Endodermal cell (in vitro differentiated cells): ENCODE data around the gene BTBD9. TPM values are rescaled to one million over a fixed set of nuclear protein-coding genes. Genes with fewer than 3 reads are reported as not detected.

Experiments used
- DNase-seq: peaks from one replicate; pipeline ENCODE4 v3.0.0-alpha.2; 2017
- H3K27ac ChIP-seq: 2 replicates; pipeline ENCODE4 v1.5.1; 2013; ENCODE audit warnings: mild to moderate bottlenecking, low read depth, low read length, moderate library complexity
- H3K27me3 ChIP-seq: 2 replicates; pipeline ENCODE4 v1.6.1; 2013; ENCODE audit warnings: mild to moderate bottlenecking, low read length, moderate library complexity; ENCODE audit not compliant: insufficient read depth, control insufficient read depth, poor library complexity, severe bottlenecking
- H3K36me3 ChIP-seq: 2 replicates; pipeline ENCODE4 v1.7.0; 2013; ENCODE audit warnings: mild to moderate bottlenecking, low read length, moderate library complexity; ENCODE audit not compliant: control insufficient read depth, insufficient read depth
- H3K4me1 ChIP-seq: one replicate; pipeline ENCODE4 v1.7.0; 2013; ENCODE audit warnings: low read length; ENCODE audit not compliant: control insufficient read depth, insufficient read depth
- H3K4me3 ChIP-seq: 2 replicates; pipeline ENCODE4 v1.5.1; 2013; ENCODE audit warnings: mild to moderate bottlenecking, low read length, moderate library complexity
- H3K9ac ChIP-seq: 2 replicates; pipeline ENCODE4 v1.6.1; 2013; ENCODE audit warnings: mild to moderate bottlenecking, low read length, moderate library complexity; ENCODE audit not compliant: poor library complexity, severe bottlenecking; ENCODE audit errors: extremely low read depth
- H3K9me3 ChIP-seq: 2 replicates; pipeline ENCODE4 v1.6.1; 2013; ENCODE audit warnings: mild to moderate bottlenecking, low read length, moderate library complexity; ENCODE audit not compliant: control insufficient read depth
- H3K27ac Mint-ChIP-seq: 2 replicates; pipeline ENCODE4 v1.8.0; 2020; ENCODE audit warnings: mixed read lengths
- H3K27me3 Mint-ChIP-seq: 2 replicates; pipeline ENCODE4 v1.8.0; 2021; ENCODE audit warnings: mild to moderate bottlenecking, mixed read lengths; ENCODE audit not compliant: insufficient read depth
- H3K36me3 Mint-ChIP-seq: 2 replicates; pipeline ENCODE4 v1.8.0; 2020; ENCODE audit warnings: low read depth, mixed read lengths
- H3K4me1 Mint-ChIP-seq: 2 replicates; pipeline ENCODE4 v1.8.0; 2020; ENCODE audit warnings: mixed read lengths
- H3K4me3 Mint-ChIP-seq: 2 replicates; pipeline ENCODE4 v1.8.0; 2020; ENCODE audit warnings: mild to moderate bottlenecking, moderate library complexity, mixed read lengths
- H3K9me3 Mint-ChIP-seq: 2 replicates; pipeline ENCODE4 v1.8.0; 2020; ENCODE audit warnings: mild to moderate bottlenecking, mixed read lengths
- WGBS, 2 experiments: methylation state at CpG; one replicate each; pipeline versions ENCODE4 v1.1.5 to v1.1.7; 2013; ENCODE audit warnings: missing lambda C conversion rate in 2 of 2, mixed read lengths in 1 of 2; ENCODE audit not compliant: insufficient coverage in 1 of 2, insufficient read length in 1 of 2; 5-methylcytosine and 5-hydroxymethylcytosine counted together
- total RNA-seq, 2 donors: library from RNA; stranded (reverse); fragmentation: NEBNext Ultra II Directional in 1 of 2; extraction: Animal tissue kit (Norgen Biotek cat#: 25700) in 1 of 2; gene quantifications; 2 replicates in 1 of 2; 3 replicates in 1 of 2; pipeline ENCODE4 v1.2.1, GENCODE V29; 2021
- TF ChIP-seq, protein P1 (sequence below): fragments of 200-600 bp; sonication (generic); conservative IDR thresholded peaks from 2 replicates; pipeline ENCODE4 v1.5.0; 2021; ENCODE audit warnings: antibody characterized with exemption, mild to moderate bottlenecking

The BTBD9 gene
- total RNA-seq, 2 donors from 2014 or later, result 7.6 to 12.3 TPM

DNA sequence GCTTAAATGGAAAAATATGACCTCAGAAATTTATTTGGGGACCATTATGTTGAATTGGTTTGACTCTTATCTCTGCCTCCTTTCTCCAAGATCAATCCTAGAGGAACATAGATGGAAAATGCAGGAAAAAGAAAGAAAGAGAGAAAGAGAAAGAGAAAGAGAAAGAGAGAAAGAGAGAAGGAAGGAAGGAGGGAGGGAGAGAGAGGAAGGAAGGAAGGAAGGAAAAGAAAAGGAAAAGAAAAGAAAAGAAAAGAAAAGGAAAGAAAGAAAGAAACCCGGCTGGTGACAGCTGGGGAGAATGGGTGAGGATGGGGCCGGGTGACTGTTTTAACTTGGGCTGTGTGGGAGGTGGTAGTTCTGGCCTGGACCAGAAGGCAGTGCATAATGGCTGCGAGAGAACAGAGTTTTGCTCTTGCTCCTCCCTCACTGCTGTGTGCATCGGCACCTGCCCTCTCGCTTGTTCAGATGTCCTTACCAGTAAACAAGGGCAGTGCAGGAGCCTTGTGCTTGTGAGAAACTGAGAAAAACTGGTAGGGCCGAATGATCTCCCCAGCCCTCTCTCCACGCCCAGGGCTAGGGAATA lies 38.5 kb upstream of the BTBD9 start:
- Histone ChIP-seq H3K27me3 (no peaks in the 10 kb centered on the region), H3K36me3 (peaks cover 86% of the 10 kb centered on the region), H3K9me3 (peaks cover 10% of the 10 kb centered on the region), H3K4me3 (no peak overlapping the region), H3K4me1 (no peaks in the 10 kb centered on the region), H3K27ac (no peak overlapping the region), H3K9ac (no peak overlapping the region)
- Mint-ChIP-seq H3K4me1 (peaks cover 2% of the 10 kb centered on the region), H3K27me3 (no peaks in the 10 kb centered on the region), H3K36me3 (peaks cover 71% of the 10 kb centered on the region), H3K4me3 (no peak overlapping the region), H3K27ac (no peak overlapping the region), H3K9me3 (peaks cover 2% of the 10 kb centered on the region)
- no peak for DNase-seq
- WGBS, 2 experiments, result 89 to 96% methylated on average over 4 to 7 of the region's 7 CpGs
- TF ChIP-seq, protein P1, sequence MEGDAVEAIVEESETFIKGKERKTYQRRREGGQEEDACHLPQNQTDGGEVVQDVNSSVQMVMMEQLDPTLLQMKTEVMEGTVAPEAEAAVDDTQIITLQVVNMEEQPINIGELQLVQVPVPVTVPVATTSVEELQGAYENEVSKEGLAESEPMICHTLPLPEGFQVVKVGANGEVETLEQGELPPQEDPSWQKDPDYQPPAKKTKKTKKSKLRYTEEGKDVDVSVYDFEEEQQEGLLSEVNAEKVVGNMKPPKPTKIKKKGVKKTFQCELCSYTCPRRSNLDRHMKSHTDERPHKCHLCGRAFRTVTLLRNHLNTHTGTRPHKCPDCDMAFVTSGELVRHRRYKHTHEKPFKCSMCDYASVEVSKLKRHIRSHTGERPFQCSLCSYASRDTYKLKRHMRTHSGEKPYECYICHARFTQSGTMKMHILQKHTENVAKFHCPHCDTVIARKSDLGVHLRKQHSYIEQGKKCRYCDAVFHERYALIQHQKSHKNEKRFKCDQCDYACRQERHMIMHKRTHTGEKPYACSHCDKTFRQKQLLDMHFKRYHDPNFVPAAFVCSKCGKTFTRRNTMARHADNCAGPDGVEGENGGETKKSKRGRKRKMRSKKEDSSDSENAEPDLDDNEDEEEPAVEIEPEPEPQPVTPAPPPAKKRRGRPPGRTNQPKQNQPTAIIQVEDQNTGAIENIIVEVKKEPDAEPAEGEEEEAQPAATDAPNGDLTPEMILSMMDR, result no peak

DNA sequence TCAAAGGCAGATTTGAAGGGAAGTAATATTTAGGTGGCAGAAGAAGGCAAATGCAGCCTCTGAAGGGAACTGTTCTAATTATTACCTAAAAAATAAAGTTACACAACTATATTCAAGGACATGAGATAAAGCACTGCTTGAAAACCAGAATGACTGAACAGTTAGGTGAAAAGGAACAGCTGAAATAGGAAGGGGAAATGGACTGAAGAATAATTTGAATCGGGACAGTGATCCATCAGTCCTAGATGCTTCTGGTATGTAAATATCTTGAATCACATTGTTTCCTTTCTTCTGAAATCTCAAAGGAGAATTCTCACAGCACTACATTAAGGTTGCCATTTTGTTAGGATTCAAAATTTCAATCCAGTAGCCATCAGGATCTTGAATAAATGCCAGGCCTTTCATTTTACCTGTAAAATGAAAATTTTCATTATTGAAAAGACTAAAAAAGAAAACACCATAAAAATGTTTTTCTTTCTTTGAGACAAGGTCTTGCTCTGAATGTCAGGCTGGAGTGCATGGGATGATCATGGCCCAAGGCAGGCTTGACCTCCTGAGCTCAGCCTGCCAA lies 37.3 kb upstream of the BTBD9 start:
- no peak overlapping the region for H3K4me3 ChIP-seq
- H3K27me3 ChIP-seq, result no peaks in the 10 kb centered on the region
- peaks cover 62% of the 10 kb centered on the region for H3K36me3 Mint-ChIP-seq
- no peak overlapping the region for H3K27ac ChIP-seq
- no peak overlapping the region for H3K9ac ChIP-seq
- peaks cover 2% of the 10 kb centered on the region for H3K9me3 Mint-ChIP-seq
- WGBS, 2 experiments, result 88 to 100% methylated on average over 1 of the region's 1 CpG
- H3K4me1 Mint-ChIP-seq, result peaks cover 2% of the 10 kb centered on the region
- H3K36me3 ChIP-seq, result peaks cover 73% of the 10 kb centered on the region
- H3K4me1 ChIP-seq, result no peaks in the 10 kb centered on the region
- peaks cover 10% of the 10 kb centered on the region for H3K9me3 ChIP-seq
- DNase-seq, result no peak
- TF ChIP-seq, protein P1, result no peak
- no peak overlapping the region for H3K27ac Mint-ChIP-seq
- no peaks in the 10 kb centered on the region for H3K27me3 Mint-ChIP-seq
- H3K4me3 Mint-ChIP-seq, result no peak overlapping the region

DNA sequence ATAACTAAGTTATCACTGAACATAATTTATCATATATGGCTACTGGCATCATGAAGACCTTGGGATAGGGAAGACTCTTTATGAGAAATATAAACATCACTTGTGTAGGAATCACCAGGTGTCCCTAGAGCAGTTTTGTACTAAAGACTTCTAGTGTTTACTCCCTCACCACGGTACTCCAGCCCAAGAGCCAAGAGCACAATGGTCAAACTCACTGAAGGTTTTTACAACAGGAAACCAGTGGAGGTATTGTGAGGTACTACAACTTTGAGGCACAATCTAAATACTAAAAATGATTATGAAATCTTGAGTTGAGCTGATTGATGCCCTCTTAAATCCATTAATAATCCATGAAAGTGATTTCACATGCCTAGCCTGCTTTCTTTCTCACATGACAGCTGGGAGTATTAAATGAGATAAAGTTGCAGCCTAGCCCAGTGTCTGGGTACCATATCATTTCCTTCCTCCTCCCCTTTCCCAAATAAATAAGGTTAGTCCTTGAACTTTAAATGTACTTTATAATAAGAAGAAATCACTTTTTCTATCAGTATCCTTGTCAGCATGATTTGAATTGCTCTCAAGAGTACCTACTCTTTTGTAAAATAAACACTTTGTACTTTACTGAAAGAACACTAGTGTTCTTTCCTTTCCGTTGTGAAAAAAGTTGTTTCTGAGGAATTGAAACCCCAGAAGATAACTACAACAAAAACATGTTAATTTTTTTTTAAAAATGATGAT lies 36.7 kb upstream of the BTBD9 start:
- H3K27ac Mint-ChIP-seq, result no peak overlapping the region
- peaks cover 2% of the 10 kb centered on the region for H3K9me3 Mint-ChIP-seq
- peaks cover 10% of the 10 kb centered on the region for H3K9me3 ChIP-seq
- H3K4me3 Mint-ChIP-seq, result no peak overlapping the region
- peaks cover 67% of the 10 kb centered on the region for H3K36me3 ChIP-seq
- DNase-seq, result no peak
- peaks cover 2% of the 10 kb centered on the region for H3K4me1 Mint-ChIP-seq
- H3K4me3 ChIP-seq, result no peak overlapping the region
- 100% methylated on average over 1 of the region's 2 CpGs; no CpG with 5 or more reads in 1 of the 2 experiments for WGBS, 2 experiments
- H3K27me3 ChIP-seq, result no peaks in the 10 kb centered on the region
- no peak overlapping the region for H3K27ac ChIP-seq
- H3K9ac ChIP-seq, result no peak overlapping the region
- TF ChIP-seq, protein P1, result no peak
- H3K27me3 Mint-ChIP-seq, result no peaks in the 10 kb centered on the region
- peaks cover 56% of the 10 kb centered on the region for H3K36me3 Mint-ChIP-seq
- no peaks in the 10 kb centered on the region for H3K4me1 ChIP-seq
